Esophagus squamous epithelium (tissue), 5 donors: ENCODE results near the gene FAM107B. TPM values are rescaled to one million over a fixed set of nuclear protein-coding genes. Genes with fewer than 3 reads are reported as not detected.

Experiments
- DNase-seq: peaks from one replicate; lab custom pipeline; 2025; lab: John Stamatoyannopoulos, UW
- H3K27ac ChIP-seq, 4 donors: fragments of 200-600 bp; sonication (generic); one replicate each; pipeline ENCODE4 v1.5.1; 2016 to 2019; ENCODE audit warnings: mild to moderate bottlenecking in 1 of 4
- H3K27me3 ChIP-seq, 4 donors: fragments of 200-600 bp; sonication (generic); 1 replicate in 3 of 4; 2 replicates in 1 of 4; pipeline versions ENCODE4 v1.5.1 to v1.6.0; 2017 to 2021; ENCODE audit warnings: antibody characterized with exemption in 1 of 4
- H3K36me3 ChIP-seq, 3 donors: fragments of 200-600 bp; sonication (generic); one replicate each; pipeline ENCODE4 v1.5.1; 2016 to 2019
- H3K4me1 ChIP-seq, 3 donors: fragments of 200-600 bp; sonication (generic); one replicate each; pipeline ENCODE4 v1.5.1; 2017 to 2019
- H3K4me3 ChIP-seq, 4 donors: fragments of 200-600 bp; sonication (generic); 1 replicate in 3 of 4; 2 replicates in 1 of 4; pipeline ENCODE4 v1.5.1; 2016 to 2019; ENCODE audit warnings: mild to moderate bottlenecking in 2 of 4, moderate library complexity in 1 of 4
- H3K9me3 ChIP-seq, 3 donors: fragments of 200-600 bp; sonication (generic); one replicate each; pipeline ENCODE4 v1.5.1; 2016 to 2019
- CTCF ChIP-seq, 6 experiments: fragments of 450-650 bp in 4 of 6; fragments of 200-600 bp in 2 of 6; sonication (generic) in 2 of 6; IDR thresholded peaks; one replicate each; pipeline ENCODE4 v1.5.1; 2016 to 2019; ENCODE audit warnings: antibody characterized with exemption in 6 of 6, mild to moderate bottlenecking in 4 of 6, moderate library complexity in 4 of 6
- POLR2A ChIP-seq, 4 donors: fragments of 450-650 bp; IDR thresholded peaks; one replicate each; pipeline ENCODE4 v1.6.1; 2017; ENCODE audit warnings: antibody characterized with exemption in 4 of 4, mild to moderate bottlenecking in 4 of 4, moderate library complexity in 3 of 4
- WGBS, 2 donors: methylation state at CpG; one replicate each; pipeline ENCODE4 v1.1.5; 2018; 5-methylcytosine and 5-hydroxymethylcytosine counted together
- intact Hi-C: fragments of 100-400 bp; cut with DNase I; formaldehyde crosslinking; loops from one replicate; pipeline ENCODE4 v1.15.0; 2022
- total RNA-seq, 4 donors: library from RNA; depleted of rRNA; stranded (reverse); fragments of >200 nt; gene quantifications; one replicate each; pipeline ENCODE4 v1.1.0, GENCODE V29; 2016
- donor health status: DM: yes; HTN: yes; CAD: no.

The FAM107B gene
- total RNA-seq, 4 donors from 2014 or later: 6.7 to 17.0 (median 12.9) TPM

- H3K27me3 ChIP-seq: no peaks in the 10 kb centered on the region
- peaks cover 0 to 29% (median 0%) of the 10 kb centered on the region in 3 donors for H3K36me3 ChIP-seq
- intact Hi-C loops: no loop called here
- no peak for DNase-seq
- H3K4me1 ChIP-seq: peaks cover 0 to 13% (median 2%) of the 10 kb centered on the region in 3 donors
- 83 to 90% methylated on average over 2 to 3 of the region's 5 CpGs for WGBS, 2 donors
- H3K27ac ChIP-seq: no peak overlapping the region
- no peak overlapping the region for H3K4me3 ChIP-seq
- no peaks in the 10 kb centered on the region for H3K9me3 ChIP-seq
- TF ChIP-seq POLR2A (IDR thresholded peaks at IDR 0.05): no peak
- no peak for TF ChIP-seq CTCF (IDR thresholded peaks at IDR 0.05)
Measured at GRCh38 chr10:14530465-14530864, 244.2 kb downstream of the FAM107B start.

- WGBS, 2 donors: 64 to 66% methylated on average over 3 of the region's 3 CpGs
- Histone ChIP-seq H3K36me3 (peaks cover 0 to 29% (median 0%) of the 10 kb centered on the region in 3 donors), H3K4me3 (no peak overlapping the region), H3K27me3 (no peaks in the 10 kb centered on the region), H3K4me1 (peaks cover 0 to 13% (median 2%) of the 10 kb centered on the region in 3 donors), H3K27ac (no peak overlapping the region), H3K9me3 (no peaks in the 10 kb centered on the region)
- no peak for DNase-seq
- TF ChIP-seq CTCF (IDR thresholded peaks at IDR 0.05): no peak
- no peak for TF ChIP-seq POLR2A (IDR thresholded peaks at IDR 0.05)
- intact Hi-C loops: no loop called here
Measured at GRCh38 chr10:14529351-14529750, 245.3 kb downstream of the FAM107B start.

- WGBS, 2 donors: 78 to 100% methylated on average over 2 of the region's 2 CpGs
- no peak for TF ChIP-seq CTCF (IDR thresholded peaks at IDR 0.05)
- TF ChIP-seq POLR2A (IDR thresholded peaks at IDR 0.05): no peak
- peaks cover 0 to 11% (median 2%) of the 10 kb centered on the region in 3 donors for H3K4me1 ChIP-seq
- no peaks in the 10 kb centered on the region for H3K9me3 ChIP-seq
- H3K36me3 ChIP-seq: peaks cover 0 to 24% (median 0%) of the 10 kb centered on the region in 3 donors
- no peak overlapping the region for H3K4me3 ChIP-seq
- no peak for DNase-seq
- H3K27ac ChIP-seq: no peak overlapping the region
- intact Hi-C loops: no loop called here
- H3K27me3 ChIP-seq: no peaks in the 10 kb centered on the region
Measured at GRCh38 chr10:14528450-14528849, 246.2 kb downstream of the FAM107B start.

GRCh38 chr10:14527915-14528314 lies 246.8 kb downstream of the FAM107B start:
- Histone ChIP-seq H3K9me3 (no peaks in the 10 kb centered on the region), H3K27ac (no peak overlapping the region), H3K4me3 (no peak overlapping the region), H3K27me3 (no peaks in the 10 kb centered on the region), H3K36me3 (peaks cover 0 to 24% (median 0%) of the 10 kb centered on the region in 3 donors), H3K4me1 (peaks cover 0 to 6% (median 2%) of the 10 kb centered on the region in 3 donors)
- intact Hi-C loops: no loop called here
- no peak for DNase-seq
- WGBS, 2 donors: 55 to 90% methylated on average over 3 of the region's 3 CpGs
- no peak for TF ChIP-seq CTCF (IDR thresholded peaks at IDR 0.05)
- no peak for TF ChIP-seq POLR2A (IDR thresholded peaks at IDR 0.05)

GRCh38 chr10:14527134-14527844 lies 247.4 kb downstream of the FAM107B start:
- H3K4me1 ChIP-seq: no peaks in the 10 kb centered on the region
- WGBS, 2 donors: 52 to 83% methylated on average over 3 of the region's 3 CpGs
- H3K4me3 ChIP-seq: no peak overlapping the region
- no peak for DNase-seq
- no peaks in the 10 kb centered on the region for H3K9me3 ChIP-seq
- H3K36me3 ChIP-seq: peaks cover 0 to 24% (median 0%) of the 10 kb centered on the region in 3 donors
- H3K27me3 ChIP-seq: no peaks in the 10 kb centered on the region
- intact Hi-C loops: no loop called here
- no peak overlapping the region for H3K27ac ChIP-seq
- TF ChIP-seq POLR2A (IDR thresholded peaks at IDR 0.05) (no peak), CTCF (IDR thresholded peaks at IDR 0.05) (no peak)
